ENCODE results near the gene ACADS.
A peak's percentile ranks its signal among the peaks of the same experiment; 100 is the strongest.

ACADS gene, protein sequence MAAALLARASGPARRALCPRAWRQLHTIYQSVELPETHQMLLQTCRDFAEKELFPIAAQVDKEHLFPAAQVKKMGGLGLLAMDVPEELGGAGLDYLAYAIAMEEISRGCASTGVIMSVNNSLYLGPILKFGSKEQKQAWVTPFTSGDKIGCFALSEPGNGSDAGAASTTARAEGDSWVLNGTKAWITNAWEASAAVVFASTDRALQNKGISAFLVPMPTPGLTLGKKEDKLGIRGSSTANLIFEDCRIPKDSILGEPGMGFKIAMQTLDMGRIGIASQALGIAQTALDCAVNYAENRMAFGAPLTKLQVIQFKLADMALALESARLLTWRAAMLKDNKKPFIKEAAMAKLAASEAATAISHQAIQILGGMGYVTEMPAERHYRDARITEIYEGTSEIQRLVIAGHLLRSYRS

DNA sequence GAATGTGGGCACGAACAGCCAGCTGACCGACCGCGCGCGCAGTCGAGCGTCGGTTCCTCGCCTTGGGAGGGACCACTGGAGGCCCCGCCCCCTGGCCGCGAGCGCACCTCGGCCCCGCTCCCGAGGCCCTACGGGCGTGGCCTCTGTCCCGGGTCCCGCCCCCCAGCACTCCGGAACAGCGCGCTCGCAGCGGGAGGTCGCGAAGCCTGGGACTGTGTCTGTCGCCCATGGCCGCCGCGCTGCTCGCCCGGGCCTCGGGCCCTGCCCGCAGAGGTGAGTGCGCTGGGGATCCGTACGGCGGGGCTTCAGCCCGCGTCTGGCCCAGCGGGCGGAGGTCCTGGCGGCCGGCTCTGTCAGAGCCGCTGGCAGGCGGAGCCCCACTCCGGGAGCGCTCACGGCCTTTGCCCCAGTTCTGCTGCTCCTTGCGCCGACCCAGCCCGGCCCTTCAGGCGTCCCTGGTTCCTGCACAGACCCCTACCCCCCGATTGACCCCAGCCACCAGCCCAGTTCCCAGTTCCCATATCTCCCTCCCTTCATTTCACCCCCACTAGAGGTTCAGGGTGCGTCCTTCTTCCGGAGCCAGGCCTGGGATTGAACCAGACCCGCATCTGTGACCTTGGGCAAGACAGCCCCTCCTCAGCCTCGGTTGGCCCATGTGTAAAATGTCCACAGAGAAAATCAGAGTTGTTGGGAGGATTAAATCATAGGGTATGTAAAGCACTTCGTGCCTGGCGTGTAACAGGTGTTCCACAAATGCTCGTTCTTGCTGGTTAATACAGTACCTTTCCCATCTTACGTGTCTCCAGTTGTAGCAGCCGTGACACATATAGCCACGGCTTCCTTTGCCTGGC is at the start of gene ACADS:
Gene ACADS, plus strand, starts transcription at position 168 of the 851 bp plus-strand sequence. Its CDS starts 60 bp downstream, at position 228.
- no peak for TF ChIP-seq CTCF (conservative IDR thresholded peaks at IDR 0.05; ENCODE audit: low read depth, low read length)
- no peak for DNase-seq (ENCODE audit: low read depth)
- peak within 1 kb of the TSS; percentile 59 for H3K4me3 ChIP-seq (ENCODE audit: low read length)

- no peak overlapping the region for H3K4me3 ChIP-seq (ENCODE audit: low read length)
- no peak for TF ChIP-seq CTCF (conservative IDR thresholded peaks at IDR 0.05; ENCODE audit: low read depth, low read length)
- no peak for DNase-seq (ENCODE audit: low read depth)
These were observed 47.7 kb upstream of the ACADS start for GRCh38 chr12:120677765-120678473.

GRCh38 chr12:120678572-120678971 is 47.1 kb upstream of the ACADS start:
- H3K4me3 ChIP-seq (ENCODE audit: low read length): no peak overlapping the region
- TF ChIP-seq CTCF (conservative IDR thresholded peaks at IDR 0.05; ENCODE audit: low read depth, low read length): no peak
- DNase-seq (ENCODE audit: low read depth): no peak

DNA sequence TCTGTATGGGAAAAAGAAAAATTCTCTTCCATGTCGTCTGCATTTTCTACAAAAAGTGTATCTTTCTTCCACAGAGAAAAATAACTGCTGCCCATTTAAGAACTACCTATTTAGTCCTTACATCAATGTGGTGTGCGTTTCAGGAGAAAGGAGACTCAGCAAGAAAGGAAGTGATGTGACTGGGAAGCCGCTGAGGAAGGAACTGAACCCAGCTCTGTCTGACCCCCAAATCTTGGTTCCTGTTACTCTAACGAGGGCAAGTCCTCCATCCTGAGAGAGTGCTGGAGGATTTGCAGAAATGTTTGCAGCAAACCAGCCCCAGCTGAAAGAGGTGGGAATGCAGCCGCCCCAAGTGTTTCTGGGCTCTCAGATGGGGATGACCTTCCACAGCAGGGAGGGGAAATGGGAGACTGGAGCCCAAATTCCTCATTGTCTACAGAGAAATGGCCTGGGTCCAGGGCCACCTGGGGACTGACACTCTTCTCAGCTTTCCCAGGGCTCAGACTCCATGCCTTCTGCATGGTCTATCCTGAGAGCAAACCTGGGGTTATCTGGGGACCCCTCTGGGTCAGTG is 45.4 kb upstream of the ACADS start:
- TF ChIP-seq CTCF (conservative IDR thresholded peaks at IDR 0.05; ENCODE audit: low read depth, low read length): no peak
- no peak overlapping the region for H3K4me3 ChIP-seq (ENCODE audit: low read length)
- no peak for DNase-seq (ENCODE audit: low read depth)

DNA sequence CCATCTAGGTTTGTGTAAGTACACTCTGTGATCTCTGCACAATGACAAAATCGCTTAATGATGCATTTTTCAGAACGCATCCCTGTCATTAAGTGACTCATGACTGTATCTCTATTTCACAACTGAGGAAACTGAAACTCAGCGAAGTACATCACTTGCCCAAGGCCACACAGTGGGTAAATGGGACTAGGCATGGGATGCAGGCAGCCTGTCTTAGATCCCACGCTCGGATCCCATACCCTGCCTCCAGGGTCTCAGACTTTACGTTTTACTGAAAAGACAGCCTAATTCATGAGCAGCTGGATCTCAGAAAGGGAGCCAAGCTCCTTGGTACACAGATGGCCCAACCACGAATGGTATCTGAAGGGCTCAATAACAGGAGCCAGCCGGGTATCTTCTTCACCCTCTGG is 41.1 kb upstream of the ACADS start:
- no peak for DNase-seq (ENCODE audit: low read depth)
- no peak for TF ChIP-seq CTCF (conservative IDR thresholded peaks at IDR 0.05; ENCODE audit: low read depth, low read length)
- H3K4me3 ChIP-seq (ENCODE audit: low read length): no peak overlapping the region

GRCh38 chr12:120685522-120685921 is 40.1 kb upstream of the ACADS start:
- DNase-seq (ENCODE audit: low read depth): no peak
- H3K4me3 ChIP-seq (ENCODE audit: low read length): peak overlapping the region; percentile 89
- TF ChIP-seq CTCF (conservative IDR thresholded peaks at IDR 0.05; ENCODE audit: low read depth, low read length): no peak

Measured in retinal pigment epithelial cell (primary cell).